HG02763 (cell line): ENCODE results near the gene BCAM.
"Not testable (repeated sequence)": the region's sequence is repeated elsewhere in the genome, so short reads cannot be mapped to it uniquely, and the experiment has no call there.

Experiments used
- ATAC-seq: cut with Tn5 transposase; IDR thresholded peaks from one replicate; pipeline ENCODE4 v1.9.1; 2021; ENCODE audit warnings: mild to moderate bottlenecking, moderate library complexity; ENCODE audit not compliant: unreplicated experiment

BCAM gene, protein sequence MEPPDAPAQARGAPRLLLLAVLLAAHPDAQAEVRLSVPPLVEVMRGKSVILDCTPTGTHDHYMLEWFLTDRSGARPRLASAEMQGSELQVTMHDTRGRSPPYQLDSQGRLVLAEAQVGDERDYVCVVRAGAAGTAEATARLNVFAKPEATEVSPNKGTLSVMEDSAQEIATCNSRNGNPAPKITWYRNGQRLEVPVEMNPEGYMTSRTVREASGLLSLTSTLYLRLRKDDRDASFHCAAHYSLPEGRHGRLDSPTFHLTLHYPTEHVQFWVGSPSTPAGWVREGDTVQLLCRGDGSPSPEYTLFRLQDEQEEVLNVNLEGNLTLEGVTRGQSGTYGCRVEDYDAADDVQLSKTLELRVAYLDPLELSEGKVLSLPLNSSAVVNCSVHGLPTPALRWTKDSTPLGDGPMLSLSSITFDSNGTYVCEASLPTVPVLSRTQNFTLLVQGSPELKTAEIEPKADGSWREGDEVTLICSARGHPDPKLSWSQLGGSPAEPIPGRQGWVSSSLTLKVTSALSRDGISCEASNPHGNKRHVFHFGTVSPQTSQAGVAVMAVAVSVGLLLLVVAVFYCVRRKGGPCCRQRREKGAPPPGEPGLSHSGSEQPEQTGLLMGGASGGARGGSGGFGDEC

DNA sequence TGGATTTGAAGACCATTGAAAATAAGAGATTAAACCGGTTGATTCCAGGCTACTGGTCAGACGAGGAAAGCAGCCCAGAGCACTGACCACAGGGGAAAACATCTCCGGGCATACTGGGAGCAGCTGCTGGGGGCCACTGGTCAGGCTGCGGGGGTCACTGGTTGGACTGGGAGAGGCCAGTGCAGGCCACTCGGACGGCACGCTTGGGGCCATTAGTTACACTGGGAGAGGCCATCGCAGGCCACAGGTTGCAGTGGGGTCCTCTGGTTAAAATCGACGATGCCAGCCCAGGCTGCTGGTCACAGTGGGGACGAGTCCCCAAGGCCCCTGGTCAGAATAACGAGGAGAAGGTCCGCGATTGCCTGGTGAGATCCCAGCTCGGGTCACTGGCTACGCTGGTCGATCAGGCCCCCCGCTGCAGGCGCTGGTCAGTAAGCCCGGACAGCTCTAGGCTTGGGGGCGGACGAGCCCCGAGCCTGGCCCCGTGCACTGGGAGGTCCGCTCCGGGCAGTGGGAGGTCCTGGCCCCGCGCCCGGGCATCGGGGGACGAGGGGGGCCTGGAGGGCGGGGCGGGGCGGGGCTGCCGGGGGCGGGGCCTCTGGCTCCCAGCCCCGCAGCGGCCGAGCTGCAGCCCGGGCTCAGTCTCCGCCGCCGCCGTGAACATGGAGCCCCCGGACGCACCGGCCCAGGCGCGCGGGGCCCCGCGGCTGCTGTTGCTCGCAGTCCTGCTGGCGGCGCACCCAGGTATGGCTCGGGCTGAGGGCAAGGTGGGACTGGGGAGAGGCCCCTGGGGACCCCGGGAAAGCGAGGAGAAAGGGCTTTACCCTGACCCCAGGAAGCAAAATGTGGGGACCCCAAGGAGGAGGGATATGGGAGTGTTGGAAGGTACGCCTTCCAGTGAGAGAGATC, at the start of gene BCAM:
BCAM (plus strand) TSS at position 641 of the 909 bp plus-strand sequence; CDS start at position 663, 22 bp downstream.
- ATAC-seq, result no peak

DNA sequence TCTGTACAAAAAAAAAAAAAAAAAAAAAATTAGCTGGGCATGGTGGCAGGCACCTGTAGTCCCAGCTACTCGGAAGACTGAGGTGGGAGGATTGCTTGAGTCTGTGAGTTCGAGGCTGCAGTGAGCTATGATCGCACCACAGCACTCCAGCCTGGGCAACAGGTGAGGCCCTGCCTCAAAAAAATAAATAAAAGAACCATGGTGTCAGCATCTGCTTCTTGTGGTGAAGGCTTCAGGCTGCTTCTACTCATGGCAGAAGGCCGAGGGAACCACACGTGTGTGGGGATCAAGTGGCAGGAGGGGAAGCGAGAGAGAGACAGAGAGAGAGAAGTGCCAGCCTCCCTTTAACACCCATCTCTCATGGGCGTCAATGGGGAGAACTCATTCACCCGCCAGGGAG, 46.9 kb upstream of the BCAM start:
- ATAC-seq, result no peak

DNA sequence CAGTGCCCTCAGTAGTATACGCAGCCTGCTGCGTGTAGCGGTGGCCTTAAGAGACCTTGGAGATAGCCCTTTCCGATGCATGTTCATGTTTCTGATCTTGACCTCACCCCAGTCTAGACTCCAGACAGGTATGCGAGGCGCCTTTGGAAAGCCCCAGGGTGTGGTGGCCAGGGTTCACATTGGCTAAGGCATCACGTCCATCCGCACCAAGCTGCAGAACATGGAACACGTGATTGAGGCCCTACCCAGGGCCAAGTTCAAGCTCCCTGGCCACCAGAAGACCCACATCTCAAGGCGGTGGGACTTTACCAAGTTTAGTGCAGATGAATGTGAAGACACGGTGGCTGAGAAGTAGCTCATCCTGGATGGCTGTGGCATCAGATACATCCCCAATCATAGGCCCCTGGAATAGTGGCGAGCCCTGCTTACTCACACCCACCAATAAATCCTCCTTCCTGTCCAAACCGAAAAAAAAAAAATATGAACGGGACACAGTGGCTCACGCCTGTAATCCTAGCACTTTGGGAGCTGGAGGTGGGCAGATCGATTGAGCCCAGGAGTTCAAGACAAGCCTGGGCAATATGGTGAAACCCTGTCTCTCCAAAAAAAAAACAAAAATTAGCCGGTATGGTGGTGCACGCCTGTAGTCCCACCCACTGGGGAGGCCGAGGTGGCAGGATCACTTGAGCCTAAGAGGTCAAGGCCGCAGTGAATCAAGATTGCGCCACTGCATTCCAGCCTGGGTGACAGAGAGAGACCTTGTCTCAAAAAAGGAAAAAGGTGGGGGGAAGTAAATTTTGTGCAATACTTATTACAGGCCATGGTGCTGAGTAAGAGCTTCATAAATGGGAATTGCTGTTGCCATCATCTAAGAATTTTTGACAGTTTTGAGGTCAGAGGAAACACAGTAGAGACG, 43.6 kb upstream of the BCAM start:
- ATAC-seq, result no peak

- no peak for ATAC-seq
Measured at GRCh38 chr19:44765949-44766335, 43.0 kb upstream of the BCAM start.

DNA sequence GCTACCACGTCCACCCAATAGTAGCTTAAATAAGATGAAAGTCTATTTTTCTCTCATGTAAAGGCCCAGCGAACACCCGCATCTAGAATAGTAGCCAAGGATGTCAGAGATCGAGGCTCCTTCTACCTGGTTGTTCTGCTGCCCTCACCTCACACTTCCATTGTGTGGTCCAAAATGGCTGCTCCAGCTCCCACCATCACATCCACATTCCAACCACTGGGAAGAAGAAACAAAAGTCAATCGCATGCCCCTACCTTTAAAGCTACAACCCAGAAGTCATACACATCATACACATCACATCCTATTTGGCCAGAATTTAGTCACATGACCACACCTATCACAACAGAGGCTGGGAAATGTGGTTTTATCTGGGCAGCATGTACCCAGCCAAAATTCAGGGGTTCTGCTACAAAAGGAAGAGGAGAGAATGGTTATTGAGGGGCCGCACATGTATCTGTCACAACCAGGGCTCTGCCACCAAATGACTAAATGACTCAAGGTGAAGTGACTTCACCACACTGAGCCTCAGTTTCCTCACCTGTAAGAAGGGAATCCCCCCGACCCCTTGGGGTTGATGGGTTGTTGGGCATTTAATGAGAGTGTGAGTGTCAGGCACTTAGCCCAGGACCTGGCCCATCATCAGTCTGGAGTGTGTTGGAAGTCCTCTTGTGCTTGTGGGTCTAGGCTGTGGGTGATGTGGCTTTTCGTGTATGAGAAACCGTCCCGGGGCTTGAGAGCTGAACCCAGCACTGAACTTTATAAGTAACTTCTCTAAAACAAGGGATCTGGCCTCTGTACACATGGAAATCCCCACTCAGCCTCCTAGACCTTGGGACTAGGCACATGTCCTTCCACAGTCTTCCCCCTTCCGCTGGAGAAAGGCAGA, 41.4 kb upstream of the BCAM start:
- no peak for ATAC-seq

DNA sequence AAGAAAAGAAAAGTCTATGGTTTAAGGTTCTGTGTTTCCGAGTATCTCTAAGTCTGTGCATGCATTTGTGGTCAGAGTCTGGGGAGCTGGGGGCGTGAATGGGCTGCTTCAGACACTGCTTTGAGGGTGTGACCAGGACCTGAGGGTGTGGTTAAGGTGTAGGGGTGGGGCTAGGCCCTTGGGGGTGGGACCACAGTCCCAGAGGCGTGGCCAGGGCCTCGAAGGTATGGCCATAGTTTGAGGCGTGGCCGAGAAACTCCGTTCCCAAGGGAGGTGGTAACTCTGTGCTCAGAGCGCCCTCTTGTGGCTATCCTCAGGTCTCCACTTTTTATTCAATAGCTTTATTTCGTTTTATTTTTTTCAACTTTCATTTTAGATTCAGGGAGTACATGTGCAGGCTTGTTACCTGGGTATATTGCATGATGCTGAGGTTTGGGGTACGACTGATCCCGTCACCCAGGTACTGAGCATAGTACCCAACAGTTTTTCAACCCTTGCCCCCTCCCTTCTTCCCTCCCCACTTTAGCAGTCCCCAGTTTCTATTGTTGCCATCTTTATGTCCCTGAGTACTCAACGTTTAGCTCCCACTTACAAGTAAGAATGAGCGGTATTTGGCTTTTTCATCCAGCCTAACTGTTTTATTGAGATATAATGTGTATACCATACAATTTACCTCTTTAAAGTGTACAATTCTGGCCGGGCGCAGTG, 38.2 kb upstream of the BCAM start:
- peak; percentile 96 for ATAC-seq

DNA sequence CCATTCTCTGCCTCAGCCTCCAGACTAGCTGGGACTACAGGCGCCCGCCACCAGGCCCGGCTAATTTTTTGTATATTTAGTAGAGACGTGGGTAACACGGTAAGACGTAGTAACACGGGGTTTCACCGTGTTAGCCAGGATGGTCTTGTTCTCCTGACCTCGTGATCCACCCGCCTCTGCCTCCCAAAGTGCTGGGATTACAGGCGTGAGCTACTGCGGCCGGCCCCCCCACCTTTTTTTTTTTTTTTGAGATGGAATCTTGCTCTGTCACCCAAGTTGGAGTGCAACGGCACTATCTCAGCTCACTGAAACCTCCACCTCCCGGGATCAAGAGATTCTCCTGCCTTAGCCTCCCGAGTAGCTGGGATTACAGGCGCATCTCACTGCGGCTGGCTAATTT, 36.8 kb upstream of the BCAM start:
- ATAC-seq, result not testable (repeated sequence)

- ATAC-seq, result no peak
Measured at GRCh38 chr19:44772959-44773358, 35.9 kb upstream of the BCAM start.

DNA sequence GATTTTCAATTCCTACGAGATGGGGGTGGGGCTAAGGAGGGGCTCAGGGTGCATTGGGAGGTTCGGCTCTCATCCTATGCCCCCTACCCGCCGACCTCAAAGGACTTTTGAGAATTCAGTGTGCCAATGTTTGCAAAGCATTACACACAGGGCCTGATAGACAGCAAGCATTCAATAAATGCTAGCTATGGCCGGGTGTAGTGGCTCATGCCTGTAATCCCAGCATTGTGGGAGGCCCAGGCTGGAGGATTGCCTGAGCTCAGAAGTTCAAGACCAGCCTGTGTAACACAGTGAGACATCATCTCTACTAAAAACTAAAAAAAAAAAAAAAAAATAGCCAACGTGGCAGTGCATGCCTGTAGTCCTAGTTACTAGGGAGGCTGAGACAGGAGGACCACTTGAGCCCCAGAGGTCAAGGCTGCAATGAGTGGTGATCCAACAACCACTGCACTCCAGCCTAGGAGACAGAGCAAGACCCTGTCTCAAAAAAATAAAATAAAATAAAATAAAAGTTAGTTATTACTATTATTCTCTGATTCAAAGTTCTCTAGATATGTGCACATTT, 33.1 kb upstream of the BCAM start:
- no peak for ATAC-seq

DNA sequence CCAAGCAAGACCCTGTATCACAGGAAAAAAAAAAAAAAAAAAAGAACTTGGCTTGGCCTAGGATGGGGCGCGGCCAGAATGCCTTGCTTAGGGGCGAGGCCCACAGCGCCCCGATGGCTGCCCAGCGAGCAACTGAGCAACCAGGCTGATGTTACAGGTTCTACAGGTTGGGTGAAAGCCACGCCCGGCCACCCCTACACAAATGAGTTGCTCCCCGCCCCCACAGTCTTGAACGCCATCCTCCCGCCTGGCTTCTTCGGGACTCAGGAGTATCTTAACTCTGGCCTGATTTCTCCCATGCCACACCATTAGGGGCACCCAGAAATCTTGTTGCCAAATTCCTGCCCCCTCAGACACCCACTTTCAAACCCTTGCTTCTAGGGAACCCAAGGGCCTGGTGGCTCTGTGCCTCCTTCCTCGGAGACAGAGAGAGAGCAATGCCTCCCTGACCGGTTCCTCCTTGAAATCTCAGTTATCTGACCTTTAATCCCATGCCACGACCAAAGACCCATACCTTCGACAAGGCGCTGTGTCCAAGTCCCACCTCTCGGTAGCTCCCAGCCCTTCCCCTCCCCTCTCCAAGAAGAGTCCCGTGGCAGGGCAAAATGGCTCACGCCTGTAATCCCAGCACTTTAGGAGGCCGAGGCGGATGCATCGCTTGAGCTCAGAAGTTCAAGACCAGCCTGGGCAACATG, 32.4 kb upstream of the BCAM start:
- no peak for ATAC-seq

- no peak for ATAC-seq
Measured at GRCh38 chr19:44777715-44778347, 31.1 kb upstream of the BCAM start, which contains the start of gene CBLC. Gene CBLC, plus strand, starts transcription at chr19:44777890. Its CDS starts 42 bp downstream, at chr19:44777932.

DNA sequence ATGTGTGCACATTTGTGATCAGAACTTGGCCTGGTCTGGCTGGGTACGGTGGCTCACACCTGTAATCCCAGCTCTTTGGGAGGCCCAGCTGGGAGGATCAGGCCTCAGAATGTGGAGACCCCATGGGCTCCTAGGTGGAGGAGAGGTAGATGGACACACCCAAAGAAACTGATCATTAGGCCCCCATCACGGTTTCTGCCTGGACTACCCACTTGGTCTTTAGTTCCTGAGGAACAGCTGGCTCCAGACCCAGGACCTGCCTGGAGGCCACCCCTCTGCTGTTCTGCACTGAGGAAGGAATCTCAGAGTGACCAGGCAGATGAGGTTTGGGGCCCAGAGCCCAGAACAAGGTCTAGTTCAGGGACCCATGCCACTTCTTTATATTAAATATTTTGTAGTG, 29.8 kb upstream of the BCAM start:
- no peak for ATAC-seq

DNA sequence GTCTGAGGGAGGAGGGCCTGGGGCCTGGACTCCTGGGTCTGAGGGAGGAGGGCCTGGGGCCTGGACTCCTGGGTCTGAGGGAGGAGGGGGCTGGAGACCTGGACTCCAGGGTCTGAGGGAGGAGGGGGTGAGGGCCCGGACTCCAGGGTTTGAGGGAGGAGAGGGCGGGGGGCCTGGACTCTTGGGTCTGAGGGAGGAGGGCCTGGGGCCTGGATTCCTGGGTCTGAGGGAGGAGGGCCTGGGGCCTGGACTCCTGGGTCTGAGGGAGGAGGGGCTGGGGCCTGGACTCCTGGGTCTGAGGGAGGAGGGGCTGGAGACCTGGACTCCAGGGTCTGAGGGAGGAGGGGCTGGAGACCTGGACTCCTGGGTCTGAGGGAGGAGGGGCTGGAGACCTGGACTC, 27.2 kb upstream of the BCAM start:
- not testable (repeated sequence) for ATAC-seq

DNA sequence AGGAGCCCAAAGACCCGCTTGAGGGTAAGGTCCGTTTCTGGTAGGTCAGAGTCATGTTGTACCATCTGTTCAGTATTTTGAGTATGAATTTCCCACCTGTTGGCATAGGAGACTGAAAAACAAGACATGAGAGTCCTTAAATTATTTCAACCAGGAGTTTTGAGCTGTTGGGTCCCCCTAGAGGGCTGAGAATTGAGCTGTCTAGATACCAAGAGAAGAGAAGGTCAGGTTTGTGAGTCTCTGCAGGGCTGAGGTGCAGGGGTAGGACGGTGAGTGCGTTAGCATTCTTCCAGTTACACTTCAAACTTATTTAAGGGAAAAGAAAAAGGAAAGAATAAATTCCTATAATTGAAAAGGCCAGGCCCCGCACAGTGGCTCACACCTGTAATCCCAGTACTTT, 26.2 kb upstream of the BCAM start:
- ATAC-seq, result no peak

GRCh38 chr19:44783545-44783944, 25.4 kb upstream of the BCAM start:
- no peak for ATAC-seq

GRCh38 chr19:44785271-44785670, 23.6 kb upstream of the BCAM start:
- ATAC-seq, result no peak

DNA sequence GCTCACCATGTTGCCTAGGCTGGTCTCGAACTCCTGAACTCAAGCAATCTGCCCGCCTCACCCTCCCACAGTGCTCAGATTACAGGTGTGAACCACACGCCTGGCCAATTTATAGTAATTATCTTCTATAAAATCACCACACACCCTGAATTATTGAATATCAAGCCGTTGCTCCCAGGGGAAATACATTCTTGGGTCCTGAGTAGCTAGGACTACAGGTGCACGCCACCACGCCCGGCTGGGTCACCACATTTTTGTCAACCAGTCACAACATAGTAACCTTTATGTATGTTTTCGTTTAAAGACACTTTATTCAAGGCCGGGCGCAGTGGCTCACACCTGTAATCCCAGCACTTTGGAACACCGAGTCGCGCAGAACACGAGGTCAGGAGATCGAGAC, 22.9 kb upstream of the BCAM start:
- ATAC-seq, result no peak
